Stimulated activated CD4-positive, alpha-beta T cell treated with anti-CD3 and anti-CD28 coated beads, Interleukin-4, amount 100 ng/mL, for 1 hour (primary cell): ENCODE measurements around the gene LIMCH1.

Source experiments
- DNase-seq: peaks from one replicate; pipeline ENCODE4 v3.0.0-alpha.2; 2020

The LIMCH1 gene

GRCh38 chr4:41744572-41745291, 206.8 kb downstream of the LIMCH1 start:
- no peak for DNase-seq

- DNase-seq: no peak
Measured at GRCh38 chr4:41745292-41746024, 207.5 kb downstream of the LIMCH1 start.

- no peak for DNase-seq
Measured at GRCh38 chr4:41746025-41746439, 208.1 kb downstream of the LIMCH1 start.

GRCh38 chr4:41746440-41747229, 208.7 kb downstream of the LIMCH1 start:
- DNase-seq: no peak

- DNase-seq: no peak
Measured at GRCh38 chr4:41747230-41748055, 209.5 kb downstream of the LIMCH1 start.

GRCh38 chr4:41748074-41748570, 210.2 kb downstream of the LIMCH1 start:
- no peak for DNase-seq

GRCh38 chr4:41748571-41749475, 210.9 kb downstream of the LIMCH1 start, which contains the start of gene PHOX2B:
PHOX2B (minus strand) TSS chr4:41748725; CDS start chr4:41748610, 115 bp downstream.
- no peak for DNase-seq

GRCh38 chr4:41749631-41750039, 211.7 kb downstream of the LIMCH1 start:
- no peak for DNase-seq
